KOPT-K1 (cell line): Measurements from ENCODE around the gene BTN3A1.

Experiments used
- H3K27ac ChIP-seq: fragments of 200-600 bp; sonication (generic); 2 replicates; pipeline ENCODE4 v1.5.1; 2016; ENCODE audit warnings: antibody characterized with exemption, mild to moderate bottlenecking, low read depth, low read length; ENCODE audit not compliant: poor library complexity, severe bottlenecking
- H3K36me3 ChIP-seq: fragments of 200-600 bp; sonication (generic); 2 replicates; pipeline ENCODE4 v1.5.1; 2017; ENCODE audit warnings: antibody characterized with exemption, mild to moderate bottlenecking, low read length, moderate library complexity; ENCODE audit not compliant: insufficient read depth
- H3K9me3 ChIP-seq: fragments of 200-600 bp; sonication (generic); 2 replicates; pipeline ENCODE4 v1.5.1; 2017; ENCODE audit warnings: antibody characterized with exemption, low read length, mild to moderate bottlenecking; ENCODE audit not compliant: insufficient read depth, poor library complexity, severe bottlenecking

The BTN3A1 gene

DNA sequence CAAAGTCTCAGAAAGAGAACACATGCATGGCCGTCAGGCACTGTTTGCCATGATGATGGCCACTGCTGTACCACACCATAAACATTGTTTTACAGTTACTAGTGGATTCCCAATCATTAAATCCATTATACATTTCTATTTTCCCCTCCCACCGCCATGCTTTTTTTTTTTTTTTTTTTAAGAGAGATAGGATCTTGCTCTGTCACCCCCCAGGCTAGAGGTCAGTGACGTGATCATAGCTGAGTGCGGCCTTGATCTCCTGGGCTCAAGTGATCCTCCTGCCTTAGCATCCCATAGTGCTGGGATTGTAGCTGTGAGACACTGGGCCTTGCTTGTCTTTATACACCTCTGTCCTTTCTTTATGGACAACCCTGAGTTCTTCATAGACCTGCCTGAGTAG lies 33.9 kb downstream of the BTN3A1 start:
- Histone ChIP-seq H3K27ac (no peak overlapping the region), H3K9me3 (peaks cover 16% of the 10 kb centered on the region), H3K36me3 (0 out of 2 replicates have a peak, but pooled peaks cover 5% of the 10 kb centered on the region)

GRCh38 chr6:26437550-26437949 lies 35.5 kb downstream of the BTN3A1 start:
- Histone ChIP-seq H3K9me3 (peaks cover 16% of the 10 kb centered on the region), H3K36me3 (no peaks in the 10 kb centered on the region), H3K27ac (no peak overlapping the region)

DNA sequence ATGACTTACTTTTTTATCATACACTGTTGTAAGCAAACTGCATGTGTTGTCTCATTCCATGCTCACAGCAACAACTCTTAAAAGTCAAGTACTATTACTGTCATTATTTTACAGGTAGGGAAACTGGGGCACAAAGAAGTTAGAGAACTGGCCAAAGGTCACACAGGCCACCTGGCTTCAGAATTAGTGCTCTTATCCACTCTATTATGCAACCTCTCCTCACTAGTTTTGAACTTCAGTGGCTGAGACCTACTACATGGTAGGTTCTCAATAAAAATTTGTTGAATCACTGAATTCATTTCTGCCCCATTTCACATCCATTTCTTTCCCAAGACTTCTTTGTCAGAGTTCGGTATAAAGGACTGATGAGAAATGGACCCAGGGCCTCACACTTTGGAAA lies 35.9 kb downstream of the BTN3A1 start:
- H3K36me3 ChIP-seq: no peaks in the 10 kb centered on the region
- H3K9me3 ChIP-seq: peaks cover 16% of the 10 kb centered on the region
- H3K27ac ChIP-seq: no peak overlapping the region

DNA sequence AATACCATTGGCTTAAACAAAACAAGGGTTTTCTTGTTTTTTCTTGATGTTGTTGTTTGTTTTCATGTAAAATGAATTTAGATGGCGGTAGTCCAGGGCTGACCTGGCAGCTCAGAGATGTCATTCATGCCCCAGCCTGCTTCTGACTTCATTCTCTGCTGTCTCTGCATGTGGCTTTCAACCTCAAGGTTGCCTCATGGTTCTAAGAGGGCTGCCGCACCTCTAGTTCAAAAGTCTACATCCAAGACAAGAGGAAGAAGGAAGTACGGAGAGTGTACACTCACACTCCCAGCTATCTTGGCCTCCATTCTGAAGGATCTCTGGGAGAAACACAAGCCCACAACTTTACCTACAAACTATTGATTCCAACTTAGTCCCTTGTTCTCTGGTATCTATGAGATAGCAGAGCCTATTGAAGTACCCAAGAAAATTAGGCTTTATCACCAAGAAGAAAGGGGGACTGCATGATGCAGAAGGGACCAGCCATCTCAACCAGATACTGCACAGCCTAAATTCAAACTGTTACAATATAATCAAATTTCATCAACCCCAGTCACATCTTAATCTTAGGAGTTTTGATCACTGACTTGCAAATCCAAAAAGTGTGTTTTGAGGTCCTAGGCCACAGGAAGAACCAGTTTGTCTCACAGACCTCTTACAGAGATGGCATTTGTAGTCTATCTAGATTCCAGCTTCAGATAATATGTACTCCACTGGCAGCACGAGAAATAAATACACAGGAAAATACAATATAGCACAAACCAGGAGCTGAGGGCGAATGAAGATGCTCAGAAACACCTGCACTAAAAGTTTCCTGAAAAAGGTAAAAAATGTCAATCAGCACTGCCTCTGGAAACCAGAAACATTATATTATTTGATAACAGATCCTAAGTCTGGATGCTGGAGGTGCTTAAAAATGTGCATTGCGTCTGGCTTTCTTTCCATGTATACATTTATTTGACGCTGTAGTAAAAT lies 37.4 kb downstream of the BTN3A1 start:
- Histone ChIP-seq H3K27ac (peak overlapping the region; percentile 82), H3K9me3 (peaks cover 3% of the 10 kb centered on the region)

GRCh38 chr6:26440977-26441358 lies 38.9 kb downstream of the BTN3A1 start:
- Histone ChIP-seq H3K27ac (peak overlapping the region; percentile 82), H3K36me3 (peaks cover 7% of the 10 kb centered on the region), H3K9me3 (no peaks in the 10 kb centered on the region)

More for the DNA sequence above, 37.4 kb downstream of the BTN3A1 start:
- H3K36me3 ChIP-seq: no peaks in the 10 kb centered on the region

DNA sequence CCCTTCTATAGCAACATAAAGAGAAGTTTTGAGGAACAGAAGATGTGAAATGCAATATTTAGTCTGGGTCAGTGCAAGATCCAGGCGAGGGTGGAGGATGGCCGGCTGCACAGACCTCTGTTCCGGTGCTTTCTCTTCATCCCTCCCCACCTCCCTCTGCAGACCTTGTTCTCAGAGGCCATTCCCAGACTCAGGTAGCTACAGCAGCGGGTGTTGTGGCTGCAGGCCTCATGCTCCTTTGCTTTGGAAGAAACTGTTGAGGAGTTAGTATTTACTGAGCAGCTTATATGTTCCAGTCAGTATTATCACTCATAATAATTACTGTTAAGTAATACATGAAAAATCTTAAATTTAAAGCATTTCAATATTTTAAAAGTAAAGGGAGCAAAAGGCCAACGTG lies 39.9 kb downstream of the BTN3A1 start:
- Histone ChIP-seq H3K27ac (peak overlapping the region; percentile 14), H3K36me3 (peaks cover 15% of the 10 kb centered on the region), H3K9me3 (no peaks in the 10 kb centered on the region)

DNA sequence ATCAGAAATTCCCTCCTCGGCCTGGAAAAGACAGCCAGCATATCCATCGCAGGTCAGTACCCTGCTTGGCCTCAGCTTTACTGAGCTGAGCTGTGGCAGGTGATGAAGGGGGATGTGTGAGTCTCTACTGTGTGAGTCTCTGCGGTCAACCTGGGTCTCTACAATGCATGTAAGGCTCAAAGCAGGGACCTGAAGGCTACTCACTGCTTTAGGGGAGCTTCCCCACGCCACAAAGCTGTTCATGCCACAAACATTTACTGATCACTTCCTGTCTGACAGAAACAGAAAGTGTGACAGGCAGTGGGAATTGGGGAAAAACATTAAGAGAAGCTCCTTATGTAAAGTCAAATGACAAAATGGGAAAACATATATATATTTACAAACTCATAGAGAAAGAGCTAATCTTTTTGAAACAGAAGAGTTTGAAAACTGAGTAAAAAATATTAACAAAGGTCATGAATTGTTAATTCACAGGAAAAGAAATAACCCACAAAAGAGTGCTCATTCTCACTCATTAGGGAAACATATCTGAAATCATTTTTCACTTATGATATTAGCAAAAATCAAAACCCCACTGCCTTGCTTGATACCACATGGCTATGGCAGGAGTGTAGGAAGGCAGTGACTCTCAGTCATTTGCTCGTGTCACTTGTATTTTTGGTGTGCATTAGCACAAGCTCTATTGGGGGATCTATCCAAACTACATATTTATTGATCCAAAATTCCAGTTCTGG lies 44.0 kb downstream of the BTN3A1 start:
- Histone ChIP-seq H3K9me3 (no peaks in the 10 kb centered on the region), H3K36me3 (peaks cover 43% of the 10 kb centered on the region), H3K27ac (no peak overlapping the region)

DNA sequence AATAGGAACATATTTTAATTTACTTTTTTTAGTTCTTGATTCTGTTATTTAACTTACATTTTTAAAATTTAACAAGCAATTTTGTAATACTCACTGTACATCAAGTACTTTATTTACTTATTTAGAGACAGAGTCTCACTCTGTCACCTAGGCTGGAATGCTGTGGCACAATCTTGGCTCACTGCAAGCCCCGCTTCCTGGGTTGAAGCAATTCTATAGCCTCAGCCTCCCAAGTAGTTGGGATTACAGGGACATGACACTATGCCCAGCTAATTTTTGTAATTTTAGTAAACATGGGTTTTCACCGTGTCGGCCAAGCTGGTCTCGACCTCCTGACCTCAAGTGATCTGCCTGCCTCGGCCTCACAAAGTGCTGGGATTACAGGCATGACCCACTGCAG lies 45.2 kb downstream of the BTN3A1 start:
- H3K27ac ChIP-seq: no peak overlapping the region
- H3K36me3 ChIP-seq: peaks cover 54% of the 10 kb centered on the region
- H3K9me3 ChIP-seq: no peaks in the 10 kb centered on the region

GRCh38 chr6:26450240-26450639 lies 48.2 kb downstream of the BTN3A1 start:
- H3K9me3 ChIP-seq: no peaks in the 10 kb centered on the region
- no peak overlapping the region for H3K27ac ChIP-seq
- H3K36me3 ChIP-seq: peaks cover 53% of the 10 kb centered on the region

GRCh38 chr6:26452631-26453235 lies 50.7 kb downstream of the BTN3A1 start:
- Histone ChIP-seq H3K27ac (no peak overlapping the region), H3K9me3 (no peaks in the 10 kb centered on the region), H3K36me3 (peaks cover 34% of the 10 kb centered on the region)

GRCh38 chr6:26454631-26455030 lies 52.6 kb downstream of the BTN3A1 start:
- no peaks in the 10 kb centered on the region for H3K9me3 ChIP-seq
- H3K27ac ChIP-seq: no peak overlapping the region
- H3K36me3 ChIP-seq: peaks cover 30% of the 10 kb centered on the region

- H3K36me3 ChIP-seq: peaks cover 32% of the 10 kb centered on the region
- no peak overlapping the region for H3K27ac ChIP-seq
- H3K9me3 ChIP-seq: no peaks in the 10 kb centered on the region
Measured at GRCh38 chr6:26455357-26455970, 53.4 kb downstream of the BTN3A1 start.

DNA sequence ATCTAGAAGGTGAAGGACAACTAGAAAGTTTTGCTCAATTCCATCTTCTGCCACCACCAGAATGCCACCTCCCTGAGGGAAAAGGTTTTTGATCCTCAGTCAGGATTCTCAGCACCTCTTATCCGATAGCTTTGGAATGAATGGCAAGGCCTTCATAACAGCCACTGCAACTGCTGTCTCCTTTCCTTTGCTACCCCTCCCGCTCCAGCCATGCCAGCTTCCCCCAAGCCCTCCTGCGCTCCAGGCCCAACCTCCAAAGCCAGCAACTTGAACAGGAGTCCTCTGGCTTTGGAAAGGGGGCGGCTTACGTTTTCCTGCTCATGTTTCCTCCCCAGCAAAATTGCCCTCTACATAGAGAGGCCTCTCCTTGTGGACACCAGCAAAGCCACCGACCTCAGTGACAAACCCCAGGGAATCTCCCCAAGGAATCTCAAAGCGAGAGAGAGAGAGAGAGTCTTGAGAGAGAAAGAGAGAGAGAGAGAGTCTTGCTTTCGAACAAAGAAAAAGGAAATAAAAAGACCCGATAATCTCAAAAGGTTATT lies 55.3 kb downstream of the BTN3A1 start:
- H3K9me3 ChIP-seq: no peaks in the 10 kb centered on the region
- peak overlapping the region; percentile 83 for H3K27ac ChIP-seq
- H3K36me3 ChIP-seq: peaks cover 30% of the 10 kb centered on the region

GRCh38 chr6:26457806-26458688 lies 56.0 kb downstream of the BTN3A1 start, which contains the start of gene BTN2A1:
TSS of gene BTN2A1 (plus strand) at chr6:26457955. CDS start at chr6:26458637, 682 bp downstream.
- no peaks in the 10 kb centered on the region for H3K9me3 ChIP-seq
- peak within 1 kb of the TSS; percentile 83 for H3K27ac ChIP-seq
- H3K36me3 ChIP-seq: peaks cover 37% of the 10 kb centered on the region
